ENCODE measurements around the gene ATP11A. TPM values are rescaled to one million over a fixed set of nuclear protein-coding genes. Genes with fewer than 3 reads are reported as not detected.

Gene ATP11A
- total RNA-seq, 1 experiment from 2014 or later, result 80.4 TPM

- ATAC-seq, result no peak
- H3K9me3 ChIP-seq (ENCODE audit: control insufficient read depth in 1 of 2, insufficient read depth in 1 of 2, low read depth in 1 of 2, low read length in 2 of 2), result no peaks in the 10 kb centered on the region
- intact Hi-C loops (cut with micrococcal nuclease), result no loop called here
- no peak overlapping the region for H3K4me2 ChIP-seq (ENCODE audit: low read length)
- H3K9me2 ChIP-seq (ENCODE audit: insufficient read depth), result no peaks in the 10 kb centered on the region
- no peak overlapping the region for H3K4me3 ChIP-seq (replicated peaks in 1 of 2; ENCODE audit: low read depth in 1 of 2, low read length in 2 of 2)
- no peaks in the 10 kb centered on the region for H3K27me3 ChIP-seq (ENCODE audit: insufficient read depth, low read length)
- H3K79me2 ChIP-seq (ENCODE audit: insufficient read depth, low read length), result 0 out of 2 replicates have a peak, but pooled peaks cover 13% of the 10 kb centered on the region
- H2AFZ ChIP-seq (ENCODE audit: low read depth, low read length, poor library complexity, severe bottlenecking), result no peak overlapping the region
- TF ChIP-seq ZFX (IDR thresholded peaks at IDR 0.05), result no peak
- no peak for TF ChIP-seq SRF (IDR thresholded peaks at IDR 0.05; ENCODE audit: low read depth)
- TF ChIP-seq CBX3 (IDR thresholded peaks at IDR 0.05; ENCODE audit: low read depth), result no peak
- TF ChIP-seq SP1 (IDR thresholded peaks at IDR 0.05; ENCODE audit: low read depth), result no peak
- no peak for TF ChIP-seq TCF7L2 (IDR thresholded peaks at IDR 0.05; ENCODE audit: borderline replicate concordance, extremely low read depth, insufficient read depth, insufficient read length)
- TF ChIP-seq MAX (IDR thresholded peaks at IDR 0.05), result no peak
- no peak for TF ChIP-seq CTCF (IDR thresholded peaks at IDR 0.05 in 2 of 3, conservative IDR thresholded peaks at IDR 0.05 in 1 of 3; ENCODE audit: borderline replicate concordance in 1 of 3, insufficient read depth in 1 of 3, low read depth in 2 of 3, low read length in 2 of 3)
- no TSS peak for BruUV-seq (replicated peaks)
- no peaks in the 10 kb centered on the region for H3K36me3 ChIP-seq (ENCODE audit: control insufficient read depth in 1 of 2, insufficient read depth in 2 of 2, low read length in 2 of 2)
- H3K27ac ChIP-seq (ENCODE audit: low read depth, low read length), result no peak overlapping the region
- H3K9ac ChIP-seq (ENCODE audit: low read length), result no peak overlapping the region
- DNase-seq (ENCODE audit: low read depth, low spot score), result no peak
- POLR2A ChIA-PET, result no interaction called here
- peaks cover 0 to 7% of the 10 kb centered on the region in 2 experiments; a peak in 1 of 4 replicates for H3K4me1 ChIP-seq (ENCODE audit: control insufficient read depth in 1 of 2, insufficient read depth in 2 of 2, low read length in 2 of 2)
- H4K20me1 ChIP-seq (ENCODE audit: insufficient read depth), result no peaks in the 10 kb centered on the region
- CTCF ChIA-PET, result no interaction called here
- RAD21 ChIA-PET (ENCODE audit: low non-redundant PET in 1 of 2, low total read pairs in 2 of 2, uncharacterized antibody in 2 of 2, unreplicated experiment in 2 of 2), result no interaction called here
Measured at GRCh38 chr13:112781287-112781686, 91.4 kb downstream of the ATP11A start.

GRCh38 chr13:112781881-112782361 lies 92.1 kb downstream of the ATP11A start:
- Histone ChIP-seq H3K79me2 (ENCODE audit: insufficient read depth, low read length) (0 out of 2 replicates have a peak, but pooled peaks cover 13% of the 10 kb centered on the region), H3K27ac (ENCODE audit: low read depth, low read length) (no peak overlapping the region), H3K9me3 (ENCODE audit: control insufficient read depth in 1 of 2, insufficient read depth in 1 of 2, low read depth in 1 of 2, low read length in 2 of 2) (no peaks in the 10 kb centered on the region), H3K9me2 (ENCODE audit: insufficient read depth) (no peaks in the 10 kb centered on the region), H3K4me1 (ENCODE audit: control insufficient read depth in 1 of 2, insufficient read depth in 2 of 2, low read length in 2 of 2) (peaks cover 0 to 7% of the 10 kb centered on the region in 2 experiments; a peak in 1 of 4 replicates), H3K9ac (ENCODE audit: low read length) (no peak overlapping the region), H2AFZ (ENCODE audit: low read depth, low read length, poor library complexity, severe bottlenecking) (no peak overlapping the region), H3K4me3 (replicated peaks in 1 of 2; ENCODE audit: low read depth in 1 of 2, low read length in 2 of 2) (no peak overlapping the region), H3K4me2 (ENCODE audit: low read length) (no peak overlapping the region), H4K20me1 (ENCODE audit: insufficient read depth) (no peaks in the 10 kb centered on the region), H3K36me3 (ENCODE audit: control insufficient read depth in 1 of 2, insufficient read depth in 2 of 2, low read length in 2 of 2) (no peaks in the 10 kb centered on the region), H3K27me3 (ENCODE audit: insufficient read depth, low read length) (no peaks in the 10 kb centered on the region)
- intact Hi-C loops (cut with micrococcal nuclease), result no loop called here
- ChIA-PET CTCF (no interaction called here), POLR2A (no interaction called here), RAD21 (ENCODE audit: low non-redundant PET in 1 of 2, low total read pairs in 2 of 2, uncharacterized antibody in 2 of 2, unreplicated experiment in 2 of 2) (no interaction called here)
- BruUV-seq (replicated peaks), result no TSS peak
- TF ChIP-seq EGR1 (IDR thresholded peaks at IDR 0.05; ENCODE audit: low read depth) (no peak), TCF7L2 (IDR thresholded peaks at IDR 0.05; ENCODE audit: borderline replicate concordance, extremely low read depth, insufficient read depth, insufficient read length) (no peak), POLR2AphosphoS5 (IDR thresholded peaks at IDR 0.05; ENCODE audit: low read depth, low read length) (no peak), MAX (IDR thresholded peaks at IDR 0.05) (no peak), FOSL1 (IDR thresholded peaks at IDR 0.05; ENCODE audit: low read depth) (no peak)
- no peak for DNase-seq (ENCODE audit: low read depth, low spot score)
- no peak for ATAC-seq

All from HCT116 (cell line).